ENCODE measurements around the gene ZFAND6. TPM values are rescaled to one million over a fixed set of nuclear protein-coding genes. Genes with fewer than 3 reads are reported as not detected.

Gene ZFAND6
- total and polyA plus RNA-seq, 10 donors = 68.0 to 154 (median 89.2) TPM

DNA sequence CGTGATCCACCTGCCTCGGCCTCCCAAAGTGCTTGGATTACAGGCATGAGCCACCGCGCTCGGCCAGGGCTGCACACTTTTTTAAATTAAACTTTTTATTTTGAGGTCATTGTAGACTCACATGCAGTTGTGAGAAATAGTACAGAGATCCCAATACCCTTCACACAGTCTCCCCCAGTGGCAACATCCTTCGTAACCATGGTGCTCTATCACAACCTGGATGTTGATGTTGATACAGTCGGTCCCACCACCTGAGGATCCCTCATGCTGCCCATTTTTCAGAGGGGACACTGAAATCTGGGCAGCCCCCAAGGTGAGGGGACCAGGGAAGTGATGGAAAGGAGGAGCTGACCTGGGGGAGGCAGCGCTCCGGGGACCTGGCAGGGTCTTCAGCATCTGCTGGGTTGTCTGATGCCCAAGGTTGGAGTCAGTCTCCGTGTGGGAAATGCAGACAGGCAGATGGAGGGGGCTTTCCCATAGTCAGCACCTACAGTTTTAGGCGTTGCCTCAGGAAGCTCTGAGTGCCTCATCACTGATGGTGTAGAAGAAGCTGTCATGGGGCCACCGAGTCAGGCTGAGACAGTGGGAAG, 110.4 kb downstream of the ZFAND6 start:
- H3K4me3 ChIP-seq = no peak overlapping the region
- peaks cover 0 to 40% (median 0%) of the 10 kb centered on the region in 6 donors for H3K36me3 ChIP-seq
- 88 to 95% (median 93%) methylated on average over 12 of the region's 12 CpGs for WGBS, 5 donors
- intact Hi-C loops (cut with DNase I; ENCODE audit: low total_unique reads) = loop anchor here (5.0 kb wide), 1 partner anchor 788 kb away; no protein-coding TSS in a partner anchor
- H3K27me3 ChIP-seq (replicated peaks in 1 of 7) = no peaks in the 10 kb centered on the region
- DNase-seq = no peak
- H3K9me3 ChIP-seq = no peaks in the 10 kb centered on the region
- peaks cover 0 to 3% (median 0%) of the 10 kb centered on the region in 6 donors for H3K4me1 ChIP-seq
- TF ChIP-seq POLR2AphosphoS5 (IDR thresholded peaks at IDR 0.05) = no peak
- no peak overlapping the region for H3K27ac ChIP-seq

DNA sequence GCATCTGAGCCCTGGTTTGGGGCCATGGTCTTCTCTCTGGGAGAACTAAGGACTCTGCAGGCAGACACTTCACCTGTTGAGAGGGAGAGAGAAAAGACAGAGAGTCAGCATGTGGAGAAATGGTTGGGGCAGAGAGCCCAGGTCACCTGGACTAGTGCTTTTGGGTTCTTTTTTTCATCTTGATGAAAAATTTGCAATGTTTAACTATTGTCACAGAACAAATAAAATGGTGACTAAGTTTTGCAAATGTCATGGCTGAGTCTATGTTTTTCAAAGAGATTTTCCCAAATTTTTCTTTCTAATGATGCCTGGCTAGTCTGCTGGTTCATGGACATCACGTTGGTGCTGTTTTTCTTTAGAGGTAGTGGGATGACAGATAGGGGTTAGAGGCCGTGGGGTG, 111.1 kb downstream of the ZFAND6 start:
- intact Hi-C loops (cut with DNase I; ENCODE audit: low total_unique reads) = loop anchor here (5.0 kb wide), 1 partner anchor 788 kb away; no protein-coding TSS in a partner anchor
- no peaks in the 10 kb centered on the region for H3K9me3 ChIP-seq
- 90 to 94% (median 93%) methylated on average over 2 of the region's 2 CpGs for WGBS, 5 donors
- H3K27me3 ChIP-seq (replicated peaks in 1 of 7) = no peaks in the 10 kb centered on the region
- DNase-seq = no peak
- H3K4me3 ChIP-seq = no peak overlapping the region
- H3K27ac ChIP-seq = no peak overlapping the region
- H3K4me1 ChIP-seq = peaks cover 0 to 3% (median 0%) of the 10 kb centered on the region in 6 donors
- TF ChIP-seq POLR2A (IDR thresholded peaks at IDR 0.05) (no peak), CTCF (IDR thresholded peaks at IDR 0.05 in 8 of 11, conservative IDR thresholded peaks at IDR 0.05 in 3 of 11) (no peak), POLR2AphosphoS5 (IDR thresholded peaks at IDR 0.05) (no peak)
- peaks cover 0 to 48% (median 0%) of the 10 kb centered on the region in 6 donors for H3K36me3 ChIP-seq

DNA sequence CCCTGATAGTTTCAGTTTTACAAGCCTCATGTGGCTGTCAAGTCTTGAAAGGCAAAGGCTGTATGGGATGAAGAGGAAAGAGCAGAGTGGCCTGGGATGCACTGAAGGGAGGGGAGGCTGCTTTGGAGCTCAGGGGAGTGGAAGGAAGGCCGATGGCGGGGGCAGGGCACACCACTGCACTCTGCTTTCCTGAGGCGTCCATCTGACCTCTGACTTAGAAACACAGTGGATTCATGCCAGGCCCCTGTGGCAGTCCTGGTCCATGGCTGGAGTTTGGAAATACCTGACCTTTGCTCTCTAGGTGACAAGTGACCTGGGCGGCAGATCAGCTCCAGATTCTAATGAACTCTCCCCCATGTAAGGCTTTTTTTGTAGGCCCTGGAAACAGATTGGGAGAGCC, 112.3 kb downstream of the ZFAND6 start:
- Histone ChIP-seq H3K27ac (no peak overlapping the region), H3K9me3 (no peaks in the 10 kb centered on the region), H3K36me3 (peaks cover 0 to 60% (median 0%) of the 10 kb centered on the region in 6 donors), H3K4me3 (no peak overlapping the region), H3K4me1 (peaks cover 0 to 3% (median 0%) of the 10 kb centered on the region in 6 donors), H3K27me3 (replicated peaks in 1 of 7) (no peaks in the 10 kb centered on the region)
- no peak for DNase-seq
- peak in 1 of 3 donors; percentile 16 for TF ChIP-seq POLR2AphosphoS5 (IDR thresholded peaks at IDR 0.05)
- no peak for TF ChIP-seq CTCF (IDR thresholded peaks at IDR 0.05 in 8 of 11, conservative IDR thresholded peaks at IDR 0.05 in 3 of 11)
- no peak for TF ChIP-seq POLR2A (IDR thresholded peaks at IDR 0.05)
- intact Hi-C loops (cut with DNase I; ENCODE audit: low total_unique reads) = loop anchor here (5.0 kb wide), 1 partner anchor 789 kb away; no protein-coding TSS in a partner anchor
- WGBS, 5 donors = 75 to 93% (median 82%) methylated on average over 4 of the region's 4 CpGs

DNA sequence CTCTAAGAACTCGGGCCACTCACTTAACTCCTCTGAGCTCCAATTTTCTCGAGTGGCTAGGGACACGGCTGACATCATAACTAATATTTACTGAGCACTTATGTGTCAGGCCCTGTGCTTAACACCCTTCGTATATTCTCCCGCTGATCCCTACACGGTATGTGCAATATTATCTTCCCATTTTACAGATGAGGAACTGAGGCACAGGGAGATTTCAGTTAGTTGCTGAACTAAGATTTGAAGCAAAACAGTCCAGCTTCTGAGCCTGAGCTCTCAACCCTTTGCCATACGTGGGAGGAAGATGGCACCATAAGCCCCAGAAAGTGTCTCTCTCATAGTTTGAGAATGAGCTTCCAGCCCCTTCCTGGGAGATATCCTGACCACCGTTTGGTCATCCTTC, 112.9 kb downstream of the ZFAND6 start:
- H3K27ac ChIP-seq = no peak overlapping the region
- intact Hi-C loops (cut with DNase I; ENCODE audit: low total_unique reads) = loop anchor here (5.0 kb wide), 1 partner anchor 790 kb away; no protein-coding TSS in a partner anchor
- TF ChIP-seq POLR2A (IDR thresholded peaks at IDR 0.05) (no peak), POLR2AphosphoS5 (IDR thresholded peaks at IDR 0.05) (no peak), CTCF (IDR thresholded peaks at IDR 0.05 in 8 of 11, conservative IDR thresholded peaks at IDR 0.05 in 3 of 11) (no peak)

More for the DNA sequence above, 112.9 kb downstream of the ZFAND6 start:
- DNase-seq = no peak
- WGBS, 5 donors = 75 to 90% (median 87%) methylated on average over 8 of the region's 8 CpGs
- H3K27me3 ChIP-seq (replicated peaks in 1 of 7) = no peaks in the 10 kb centered on the region
- H3K4me1 ChIP-seq = peaks cover 0 to 3% (median 0%) of the 10 kb centered on the region in 6 donors
- H3K36me3 ChIP-seq = peaks cover 0 to 66% (median 0%) of the 10 kb centered on the region in 6 donors
- H3K9me3 ChIP-seq = no peaks in the 10 kb centered on the region
- no peak overlapping the region for H3K4me3 ChIP-seq
